COLO668 (cell line): ENCODE data around the gene ZNF497.
A peak's percentile ranks its signal among the peaks of the same experiment; 100 is the strongest.
"Not testable (repeated sequence)": the region's sequence is repeated elsewhere in the genome, so short reads cannot be mapped to it uniquely, and the experiment has no call there.

Source experiments
- DNase-seq: peaks from one replicate; lab custom pipeline; 2025; ENCODE audit not compliant: unreplicated experiment; lab: John Stamatoyannopoulos, UW

Gene ZNF497

DNA sequence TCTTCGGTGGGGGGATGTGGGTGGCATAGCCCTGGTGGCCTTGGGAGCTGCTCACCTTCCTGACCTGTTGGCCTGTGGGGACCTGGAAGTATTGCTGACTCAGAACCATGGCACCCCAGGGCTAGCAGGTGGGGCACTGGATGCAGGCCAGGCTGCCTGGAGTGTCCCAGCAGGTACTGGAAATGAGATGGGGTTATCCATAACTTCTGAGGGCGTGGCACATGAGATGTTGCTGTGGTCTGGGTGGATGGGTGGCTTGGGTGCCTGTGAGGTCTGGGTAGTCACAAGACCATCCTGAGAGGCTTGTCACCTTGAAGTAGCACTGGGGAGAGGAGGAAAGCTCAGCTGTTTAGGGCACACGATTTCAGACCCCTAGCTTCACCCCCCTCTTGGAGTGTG is 32.3 kb upstream of the ZNF497 start:
- DNase-seq, result no peak

DNA sequence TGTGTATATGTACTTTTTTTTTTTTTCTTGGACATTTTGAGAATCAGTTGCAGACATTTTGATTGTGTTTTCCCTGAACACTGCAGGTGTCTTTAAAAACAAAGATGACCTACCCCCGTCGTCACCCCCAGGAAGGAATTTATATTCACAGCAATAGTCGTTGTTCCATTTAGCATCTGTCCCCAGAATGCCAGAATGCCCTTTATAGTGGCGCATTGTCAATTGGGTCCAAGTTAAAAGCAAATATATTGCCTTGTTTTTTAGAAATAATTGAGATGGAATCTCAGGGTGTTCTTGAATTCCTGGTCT is 31.1 kb upstream of the ZNF497 start:
- no peak for DNase-seq

DNA sequence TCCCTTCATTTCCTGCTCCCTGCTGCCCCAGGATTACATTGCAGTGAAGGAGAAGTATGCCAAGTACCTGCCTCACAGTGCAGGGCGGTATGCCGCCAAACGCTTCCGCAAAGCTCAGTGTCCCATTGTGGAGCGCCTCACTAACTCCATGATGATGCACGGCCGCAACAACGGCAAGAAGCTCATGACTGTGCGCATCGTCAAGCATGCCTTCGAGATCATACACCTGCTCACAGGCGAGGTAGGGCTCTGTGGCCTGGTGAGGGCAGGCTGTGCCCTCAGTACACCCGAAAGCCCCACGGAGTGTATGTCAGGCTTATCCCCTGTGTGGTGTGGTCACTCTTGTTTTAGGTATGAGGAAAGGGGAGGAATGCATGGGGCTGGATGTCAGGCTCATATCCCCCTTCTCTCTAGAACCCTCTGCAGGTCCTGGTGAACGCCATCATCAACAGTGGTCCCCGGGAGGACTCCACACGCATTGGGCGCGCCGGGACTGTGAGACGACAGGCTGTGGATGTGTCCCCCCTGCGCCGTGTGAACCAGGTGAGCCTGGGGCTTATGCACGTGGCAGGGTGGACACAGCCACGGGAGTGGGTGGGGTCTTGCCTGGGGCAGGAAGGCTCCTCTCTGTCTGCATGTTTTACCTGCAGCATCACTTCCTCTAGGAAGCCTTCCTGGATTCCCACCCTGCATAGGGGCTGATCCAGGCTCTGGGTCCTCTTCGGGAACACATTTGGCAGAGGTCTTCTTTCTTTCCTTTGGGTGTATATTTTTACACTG is 30.6 kb upstream of the ZNF497 start:
- DNase-seq, result no peak

DNA sequence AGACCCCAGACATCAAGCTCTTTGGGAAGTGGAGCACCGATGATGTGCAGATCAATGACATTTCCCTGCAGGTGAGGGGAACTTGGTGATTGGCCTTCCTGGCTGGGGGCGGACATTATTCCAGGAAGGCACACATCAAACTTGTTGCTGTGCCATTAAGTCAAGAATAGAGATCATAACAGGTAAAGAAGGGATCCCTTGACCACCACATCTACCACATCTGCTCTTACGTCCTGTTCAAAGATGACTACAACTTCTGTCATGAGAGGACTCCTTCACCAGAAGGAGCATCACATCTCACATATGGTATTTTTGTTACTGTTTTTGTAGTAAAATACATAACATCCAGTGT is 25.6 kb upstream of the ZNF497 start:
- DNase-seq, result no peak

DNA sequence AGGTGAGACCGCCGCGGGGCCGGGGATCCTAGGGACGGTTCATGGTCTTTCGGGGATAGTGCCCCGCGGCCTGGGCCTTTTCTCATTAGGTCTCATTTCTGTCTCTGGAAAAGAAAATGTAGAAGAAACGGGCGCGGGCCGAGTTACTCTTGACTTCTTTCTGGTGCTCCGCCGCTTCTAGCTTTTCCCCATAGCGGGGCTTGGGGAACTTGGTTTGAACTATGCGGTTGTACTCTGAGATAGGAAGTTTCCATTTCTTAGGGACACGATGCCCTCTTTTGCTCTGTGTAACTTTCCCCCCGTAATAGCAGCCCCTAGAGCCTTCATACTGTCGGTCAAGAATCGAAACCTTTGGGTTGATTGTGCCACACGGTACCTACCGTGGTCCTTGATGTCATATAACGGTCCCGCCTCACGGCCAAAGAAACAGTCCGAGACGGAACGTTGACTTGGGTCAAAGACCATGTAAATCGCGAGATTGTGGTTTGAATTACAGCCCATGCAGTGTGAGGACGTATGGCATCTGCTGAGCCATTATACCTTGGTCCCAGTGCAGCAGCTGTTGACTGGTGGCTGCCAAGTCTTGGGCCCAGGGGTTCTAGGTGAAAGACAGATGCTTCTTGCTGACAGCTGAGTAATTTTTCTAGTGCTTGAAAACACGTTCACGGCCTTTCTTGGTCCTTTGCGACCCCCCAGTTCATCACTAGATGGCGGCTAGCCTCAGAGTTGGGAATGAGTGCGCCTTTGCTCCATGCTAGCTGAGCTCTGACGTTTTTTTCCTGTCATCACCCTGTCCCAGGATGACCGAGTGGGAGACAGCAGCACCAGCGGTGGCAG is 25.0 kb upstream of the ZNF497 start:
- no peak for DNase-seq

DNA sequence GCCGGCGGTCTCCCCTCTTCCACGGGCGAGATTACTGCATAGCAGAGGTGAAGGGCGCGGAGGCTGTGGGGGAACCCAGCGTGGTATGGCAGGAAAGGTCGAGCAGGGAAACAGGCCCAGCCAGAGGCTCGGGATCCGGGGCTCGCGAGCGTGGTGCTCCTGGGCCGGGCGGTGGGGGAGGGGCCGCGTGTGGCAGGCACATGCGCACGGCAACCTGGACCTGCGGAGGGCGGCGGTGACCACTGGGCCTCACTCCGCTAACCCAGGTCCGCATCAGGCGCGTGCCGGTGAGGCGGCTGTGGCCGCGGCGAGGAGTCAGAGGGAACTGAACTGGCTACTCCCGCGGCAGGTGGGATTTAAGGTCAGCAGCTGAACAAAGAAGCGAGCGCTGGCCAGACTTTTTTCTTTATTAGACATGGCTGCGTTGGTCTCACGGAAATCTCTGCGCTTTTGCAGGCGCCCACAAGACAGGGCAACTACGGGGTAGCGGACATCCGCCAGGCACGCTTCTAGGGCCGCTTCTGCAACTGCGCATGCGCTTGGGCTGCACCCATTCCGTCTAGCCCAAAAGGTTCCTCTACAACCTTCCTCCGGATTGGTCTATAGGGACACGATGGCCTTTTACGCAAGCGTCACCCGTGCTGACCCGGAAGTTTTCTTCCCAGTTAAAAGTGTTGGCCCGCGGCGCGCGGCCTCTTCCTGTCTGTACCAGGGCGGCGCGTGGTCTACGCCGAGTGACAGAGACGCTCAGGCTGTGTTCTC is 24.2 kb upstream of the ZNF497 start, which contains the start of gene RPS5:
RPS5 (plus strand) TSS at position 694 of the 762 bp plus-strand sequence. CDS start 869 bp downstream, outside the sequence.
- peak; percentile 97 for DNase-seq

DNA sequence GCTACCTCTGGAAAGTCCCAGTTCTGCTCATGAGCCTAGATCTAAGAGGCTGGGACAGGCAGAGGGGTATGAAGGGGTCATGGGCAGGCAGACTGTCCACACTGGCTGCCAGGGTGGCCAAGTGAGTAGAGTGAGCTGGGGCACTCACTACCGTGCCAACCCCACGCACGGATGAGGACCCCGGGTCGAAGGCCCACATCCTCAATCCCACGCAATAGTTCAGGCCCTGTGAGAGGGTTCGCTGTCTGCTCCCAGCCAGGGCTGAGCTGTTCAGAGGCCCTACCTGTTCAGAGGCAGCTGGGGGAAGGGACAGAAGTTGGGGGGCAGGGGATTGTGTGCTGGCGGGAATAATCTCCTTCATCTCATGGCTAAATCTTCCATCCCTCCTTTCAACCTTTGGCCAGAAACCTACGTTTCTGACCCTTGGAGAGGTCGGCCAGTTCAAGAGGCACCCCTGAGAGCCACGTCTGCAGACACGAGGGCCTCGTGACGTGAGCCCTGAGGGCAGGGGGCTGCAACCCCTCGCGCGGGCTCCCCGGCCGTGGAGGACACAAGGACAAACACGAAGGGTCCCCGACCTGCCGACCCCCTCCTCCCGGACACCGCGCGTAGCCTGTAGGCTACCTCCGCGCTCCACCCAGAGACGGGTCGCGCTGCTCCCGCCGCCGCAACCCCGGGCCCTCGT is 23.5 kb upstream of the ZNF497 start:
- DNase-seq, result peak; percentile 42

DNA sequence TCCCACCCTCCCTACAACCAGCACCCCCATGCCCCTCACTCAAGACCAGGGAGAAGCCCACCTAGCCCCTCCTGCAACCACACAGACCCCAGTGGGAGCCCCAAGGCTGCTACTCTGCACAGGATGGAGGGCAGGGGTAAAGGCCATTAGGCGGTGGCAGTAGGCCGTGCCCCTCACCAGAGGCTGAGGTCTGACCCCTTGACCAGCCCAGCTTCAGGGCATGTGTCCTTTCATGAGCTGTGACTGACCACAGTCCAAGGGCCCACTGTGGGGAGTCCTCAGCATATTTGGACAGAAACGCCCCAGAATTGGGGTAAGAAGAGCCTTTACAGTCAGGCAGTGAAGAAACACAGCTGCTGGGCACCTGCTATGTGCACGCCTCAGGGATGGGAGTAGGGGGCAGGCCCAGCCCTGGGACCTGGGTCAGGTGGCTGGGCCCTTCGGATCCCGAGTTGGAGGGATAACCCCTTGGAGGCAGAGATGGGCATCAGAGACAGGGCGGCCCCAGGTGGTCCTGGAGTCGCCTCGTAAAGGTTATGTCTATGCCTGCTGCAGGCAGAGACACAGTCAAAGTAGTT is 22.9 kb upstream of the ZNF497 start:
- peak; percentile 18 for DNase-seq

DNA sequence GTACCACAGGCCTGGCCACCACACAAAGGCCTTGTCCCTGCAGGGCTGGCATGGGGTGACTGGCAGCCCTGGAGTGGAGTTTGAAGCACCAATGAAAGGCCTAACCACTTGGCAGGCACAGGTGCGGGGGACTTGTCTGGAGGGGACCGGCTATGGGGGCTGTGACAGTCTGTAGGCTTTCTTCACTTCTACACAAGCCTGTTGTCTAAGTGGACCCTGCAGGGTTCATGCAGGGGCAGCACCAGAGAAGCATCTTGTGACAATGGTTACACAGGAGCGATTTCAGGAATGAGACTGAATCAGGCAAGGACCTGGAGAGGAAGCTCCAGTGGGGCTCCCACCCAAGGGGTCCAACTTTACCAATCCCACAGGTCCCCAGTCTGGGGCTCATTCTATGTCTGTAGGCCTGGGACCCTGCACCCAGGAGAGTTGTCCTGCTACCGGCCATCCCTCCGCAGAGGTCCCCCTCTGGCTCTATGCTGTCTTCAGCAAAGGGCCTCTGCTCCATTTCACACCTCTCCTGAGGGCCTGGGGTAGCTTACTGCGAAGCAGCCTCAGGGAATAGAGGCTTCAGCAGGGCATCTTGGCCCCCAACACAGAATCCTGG is 20.5 kb upstream of the ZNF497 start:
- DNase-seq, result no peak

DNA sequence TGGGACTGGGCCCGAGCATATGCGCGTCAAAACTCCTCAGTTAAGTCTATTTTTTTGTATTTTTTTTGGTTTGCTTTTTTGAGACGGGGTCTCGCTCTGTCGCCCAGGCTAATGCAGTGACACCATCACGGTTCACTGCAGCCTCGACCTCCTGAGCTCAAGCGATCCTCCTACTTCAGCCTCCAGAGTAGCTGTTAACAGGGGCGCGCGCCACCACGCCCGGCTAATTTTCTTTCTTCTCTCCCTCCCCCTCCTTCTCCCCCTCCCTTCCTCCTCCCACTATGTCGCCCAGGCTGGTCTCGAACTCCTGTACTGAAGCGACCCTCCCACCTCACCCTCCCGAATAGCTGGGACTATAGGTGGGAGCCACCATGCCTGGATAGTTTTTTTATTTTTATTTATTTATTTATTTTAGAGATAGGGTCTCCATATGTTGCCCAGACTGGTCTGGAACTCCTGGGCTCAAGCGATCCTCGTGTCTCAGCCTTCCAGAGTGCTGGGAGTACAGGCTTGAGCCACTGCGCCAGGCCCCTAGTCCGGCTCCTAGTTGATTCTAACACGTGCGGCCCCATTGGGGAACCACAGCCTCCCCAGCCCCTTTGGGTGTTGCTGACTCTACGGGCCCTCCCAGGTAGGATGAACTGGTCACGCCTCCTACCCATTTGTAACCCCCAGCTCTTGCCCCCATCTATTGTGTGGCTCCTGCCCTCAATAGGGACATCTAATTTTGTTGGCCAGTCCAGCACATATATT is 19.1 kb upstream of the ZNF497 start:
- DNase-seq, result peak; percentile 43

DNA sequence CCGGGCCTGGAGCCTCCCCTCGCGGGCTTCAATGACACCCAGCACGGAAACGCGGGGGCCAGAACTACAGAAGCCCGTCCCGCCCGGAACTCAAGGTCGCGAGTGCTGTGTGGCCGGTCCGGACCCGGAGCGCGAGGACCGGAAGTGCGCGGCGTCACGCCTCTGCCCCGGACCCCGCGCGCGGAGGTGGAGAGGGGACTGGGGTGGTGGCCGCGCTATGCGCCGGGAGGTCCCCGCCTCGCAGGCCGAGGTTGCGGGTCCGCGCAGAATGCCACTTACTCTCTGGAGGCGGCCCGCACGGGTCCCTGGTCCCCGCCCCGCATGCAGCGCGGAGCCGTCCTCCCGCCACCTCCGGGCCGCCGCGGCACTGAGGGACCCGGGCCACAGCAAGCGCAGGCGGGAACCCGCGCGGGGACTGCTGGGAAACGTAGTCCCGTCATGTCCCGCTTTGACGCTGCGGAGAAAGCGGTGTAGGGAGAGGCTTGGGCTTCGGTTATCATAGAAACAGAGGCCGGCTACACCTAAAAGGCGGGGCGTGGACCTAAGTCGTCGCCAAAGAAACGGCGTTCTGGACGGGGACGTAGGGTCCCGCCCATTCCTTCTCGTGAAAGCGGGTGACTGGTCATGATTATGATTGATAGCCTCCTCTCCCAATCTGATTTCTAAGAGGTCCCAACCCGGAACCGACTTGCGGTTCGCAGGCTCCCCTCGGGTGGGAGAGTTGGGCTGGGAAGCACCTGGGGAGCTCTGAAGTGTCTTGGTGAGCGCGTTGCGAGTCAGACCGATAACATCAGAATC is 18.3 kb upstream of the ZNF497 start, which contains the start of gene ZNF837:
ZNF837 (minus strand) TSS at position 369 of the 798 bp plus-strand sequence. CDS start 11,698 bp downstream, outside the sequence.
- DNase-seq, result peak; percentile 97

DNA sequence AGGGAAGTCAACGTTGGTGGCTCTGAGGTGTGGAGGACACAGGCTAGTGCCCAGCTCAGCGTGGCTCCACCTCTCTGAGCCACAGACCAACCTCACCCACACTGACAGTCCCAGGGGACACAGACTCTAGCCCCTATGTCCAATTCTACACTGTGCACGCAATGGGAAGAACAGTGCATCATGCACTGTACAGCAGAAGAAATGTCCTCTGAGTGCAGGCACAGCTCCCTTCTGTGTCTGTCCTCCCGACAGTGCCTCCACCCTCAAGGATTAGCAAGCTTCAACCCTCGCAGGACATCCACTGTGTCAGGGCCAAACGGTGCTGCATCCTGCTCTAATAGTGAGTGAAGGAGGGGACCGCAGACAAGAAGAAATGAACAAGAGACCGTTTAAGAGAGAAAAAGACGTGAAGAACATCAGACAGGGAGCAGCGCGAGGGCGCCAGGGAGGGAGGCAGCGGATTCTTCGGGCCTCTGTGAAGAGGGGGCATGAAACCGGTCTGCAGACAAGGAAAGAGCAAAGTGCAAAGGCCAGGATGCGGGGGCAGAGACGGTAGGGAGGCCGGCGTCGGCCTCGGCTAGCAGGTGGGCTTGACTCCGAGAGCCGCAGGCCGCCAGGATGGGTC is 17.6 kb upstream of the ZNF497 start:
- DNase-seq, result no peak

DNA sequence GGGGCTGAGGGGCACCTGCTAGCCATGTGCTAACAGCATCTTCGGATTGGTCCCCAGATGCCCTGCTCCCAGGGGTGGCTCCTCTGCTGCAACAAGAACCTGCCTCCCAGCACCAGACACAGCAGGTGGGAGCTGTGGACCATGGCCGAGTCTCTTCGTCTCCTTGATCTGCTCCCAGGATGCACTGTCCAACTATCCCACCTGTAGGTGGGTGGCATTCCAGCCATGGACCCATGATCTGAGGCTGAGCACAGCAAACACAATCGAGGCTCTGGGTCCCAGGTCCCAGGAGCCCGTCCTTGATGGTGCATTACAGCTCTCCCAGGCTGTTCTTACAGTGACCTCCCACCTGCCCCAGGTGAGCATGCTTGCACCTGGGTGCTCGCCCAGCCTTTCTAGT is 16.7 kb upstream of the ZNF497 start:
- DNase-seq, result no peak

DNA sequence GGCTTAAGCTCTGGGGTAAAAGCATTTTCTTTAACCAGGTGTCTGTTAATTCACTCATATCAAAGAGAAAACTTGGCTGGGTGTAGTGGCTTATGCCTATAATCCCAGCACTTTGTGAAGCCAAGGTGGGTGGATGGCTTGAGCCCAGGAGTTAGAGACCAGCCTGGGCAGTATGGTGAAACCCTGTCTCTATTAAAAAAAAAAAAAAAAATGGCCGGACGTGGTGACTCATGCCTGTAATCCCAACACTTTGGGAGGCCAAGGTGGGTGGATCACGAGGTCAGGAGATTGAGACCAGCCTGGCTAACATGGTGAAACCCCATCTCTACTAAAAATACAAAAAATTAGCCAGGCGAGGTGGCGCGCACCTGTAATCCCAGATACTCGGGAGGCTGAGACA is 14.2 kb upstream of the ZNF497 start:
- not testable (repeated sequence) for DNase-seq

DNA sequence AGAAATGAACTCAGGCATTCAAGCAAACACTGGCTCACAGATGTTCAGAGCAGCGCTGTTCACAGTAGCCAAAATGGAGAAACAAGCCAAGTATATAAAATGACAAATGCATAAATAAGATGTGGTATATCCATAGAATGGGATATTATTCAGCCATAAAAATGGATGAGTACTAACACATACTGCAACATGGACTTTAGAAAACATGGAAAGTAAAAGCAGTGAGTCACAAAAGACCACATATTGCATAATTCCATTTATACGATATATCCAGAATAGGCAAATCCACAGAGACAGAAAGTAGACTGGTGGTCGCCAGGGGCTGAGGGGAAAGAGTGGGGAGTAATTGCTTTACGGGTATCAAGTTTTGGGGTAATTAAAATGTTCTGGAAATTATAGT is 11.6 kb upstream of the ZNF497 start:
- no peak for DNase-seq

DNA sequence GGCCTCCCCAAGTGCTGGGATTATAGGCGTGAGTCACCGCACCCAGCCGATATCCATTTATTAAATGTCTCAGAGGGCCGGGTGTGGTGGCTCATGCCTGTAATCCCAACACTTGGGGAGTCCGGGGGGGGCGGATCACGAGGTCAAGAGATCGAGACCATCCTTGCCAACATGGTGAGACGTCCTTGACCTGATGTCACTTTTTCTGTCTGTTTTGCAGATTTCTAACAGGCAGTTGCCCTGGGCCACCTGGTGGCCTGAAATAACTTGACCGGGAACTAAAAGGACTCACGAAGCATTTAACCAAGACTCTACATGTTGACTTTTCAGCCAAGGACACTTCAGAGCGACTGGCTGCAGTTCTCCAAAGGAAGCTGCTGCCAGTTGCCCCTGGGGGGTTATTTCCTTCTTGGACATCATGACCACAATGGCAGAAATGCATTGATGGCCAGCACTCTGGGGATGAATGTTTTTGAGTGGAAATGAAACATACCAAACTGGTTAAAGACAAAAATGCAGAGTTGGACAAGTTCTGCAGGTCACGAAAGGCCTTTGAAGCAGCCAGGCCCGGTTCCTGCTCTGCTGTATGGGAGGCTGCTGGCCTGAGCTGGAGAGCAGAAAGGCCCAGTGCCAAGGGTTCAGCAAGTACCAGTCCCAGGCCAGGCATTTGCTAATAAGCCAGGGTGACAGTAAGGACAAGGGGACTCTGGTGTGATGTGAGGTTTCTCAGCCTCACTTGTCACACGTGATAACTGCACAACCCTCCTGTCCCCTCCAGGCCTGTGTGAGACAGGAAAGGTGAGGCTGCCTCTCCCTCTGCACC is 10.0 kb upstream of the ZNF497 start:
- DNase-seq, result no peak

DNA sequence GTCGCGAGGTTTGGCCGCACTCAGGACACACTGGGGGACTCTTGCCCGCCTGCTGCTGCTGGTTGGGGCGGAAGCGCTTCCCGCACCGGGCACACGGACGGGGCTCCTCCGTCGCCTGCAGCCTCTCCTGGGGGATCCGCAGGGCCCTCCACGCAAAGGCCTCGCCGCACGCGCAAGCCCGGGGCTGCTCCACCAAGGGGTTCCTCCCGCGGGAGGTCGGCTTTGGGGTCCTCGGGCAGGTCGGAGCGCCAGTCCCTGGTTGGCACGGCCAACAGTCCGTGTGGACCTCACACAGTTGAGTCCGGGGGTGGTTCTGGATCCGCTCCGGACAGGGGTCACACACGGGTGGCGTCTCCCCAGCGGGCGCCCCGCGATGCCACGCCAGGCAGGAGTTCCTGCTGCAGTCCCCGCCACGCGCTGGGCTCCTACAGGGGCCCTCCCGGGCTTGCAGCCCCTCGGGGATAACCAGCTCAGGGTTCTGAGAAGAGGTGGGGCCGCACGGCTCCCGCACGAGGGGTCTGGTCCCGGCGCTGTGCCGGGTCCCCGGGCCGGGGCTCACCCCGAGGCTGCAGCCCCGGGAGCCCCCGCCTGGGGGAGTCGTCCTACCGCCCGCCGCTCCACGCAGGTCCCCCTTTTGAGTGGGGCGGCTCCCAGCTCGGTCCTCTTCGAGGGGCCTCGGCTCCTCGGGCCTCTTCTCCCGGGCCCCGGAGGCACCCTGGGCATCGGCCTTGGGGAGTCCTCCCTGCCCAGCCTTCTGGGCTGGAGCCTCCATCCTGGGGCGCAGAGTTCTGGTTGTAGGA is 6.2 kb upstream of the ZNF497 start:
- no peak for DNase-seq
